Measurements from ENCODE around the gene CTNND2. TPM values are rescaled to one million over a fixed set of nuclear protein-coding genes. Genes with fewer than 3 reads are reported as not detected.

Gene CTNND2
- total and polyA plus RNA-seq, 2 donors (not counting 1 experiment from before 2014, with no cell fraction given) = not detected

DNA sequence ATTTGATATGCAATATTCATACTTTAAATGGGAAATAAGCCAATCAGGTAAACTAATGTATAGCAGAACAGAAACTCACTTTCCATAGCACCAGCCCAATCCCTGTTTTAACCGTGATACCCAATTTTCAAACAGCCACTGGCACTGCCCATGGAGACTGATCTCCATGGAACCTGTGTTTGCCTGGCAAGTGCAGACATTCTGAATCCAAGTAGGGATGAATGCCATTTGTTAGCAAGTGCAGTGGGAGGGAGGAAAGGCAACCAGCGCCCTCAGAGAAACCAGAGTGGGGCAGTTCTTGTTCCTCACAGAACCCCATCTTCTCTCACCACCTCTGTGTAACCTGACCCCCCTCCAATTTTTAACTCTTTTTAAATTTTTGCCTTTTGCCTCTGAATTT is 229.1 kb downstream of the CTNND2 start:
- Histone ChIP-seq H3K79me2 (ENCODE audit: control insufficient read depth, insufficient read depth, low read length) (no peaks in the 10 kb centered on the region), H3K9me3 (ENCODE audit: control extremely low read depth in 1 of 3, control insufficient read depth in 2 of 3, insufficient read depth in 1 of 3, low read length in 2 of 3) (peaks cover 0 to 5% (median 0%) of the 10 kb centered on the region in 3 donors), H3K27ac (ENCODE audit: low read length in 2 of 2) (no peak overlapping the region), H3K9ac (ENCODE audit: low read length) (no peak overlapping the region), H3K36me3 (replicated peaks in 1 of 2; ENCODE audit: control extremely low read depth in 1 of 2, control insufficient read depth in 1 of 2, extremely low read depth in 1 of 2, insufficient read depth in 2 of 2, low read length in 1 of 2) (no peaks in the 10 kb centered on the region), H4K20me1 (ENCODE audit: control insufficient read depth, insufficient read depth, low read length, poor library complexity, severe bottlenecking) (no peaks in the 10 kb centered on the region), H3K27me3 (replicated peaks in 1 of 4; ENCODE audit: control extremely low read depth in 1 of 4, control insufficient read depth in 3 of 4, insufficient read depth in 4 of 4, low read length in 3 of 4) (no peaks in the 10 kb centered on the region), H3K4me2 (replicated peaks; ENCODE audit: low read depth, low read length, poor library complexity, severe bottlenecking) (no peak overlapping the region), H2AFZ (ENCODE audit: insufficient read depth, low read depth, low read length, poor library complexity, severe bottlenecking) (no peak overlapping the region), H3K4me1 (ENCODE audit: control insufficient read depth in 2 of 2, insufficient read depth in 2 of 2, low read length in 2 of 2) (no peaks in the 10 kb centered on the region), H3K4me3 (ENCODE audit: control extremely low read depth in 1 of 5, extremely low read depth in 1 of 5, insufficient read depth in 1 of 5, low read depth in 2 of 5, low read length in 4 of 5) (no peak overlapping the region)
- CTCF ChIA-PET = no interaction called here
- TF ChIP-seq, protein P1, sequence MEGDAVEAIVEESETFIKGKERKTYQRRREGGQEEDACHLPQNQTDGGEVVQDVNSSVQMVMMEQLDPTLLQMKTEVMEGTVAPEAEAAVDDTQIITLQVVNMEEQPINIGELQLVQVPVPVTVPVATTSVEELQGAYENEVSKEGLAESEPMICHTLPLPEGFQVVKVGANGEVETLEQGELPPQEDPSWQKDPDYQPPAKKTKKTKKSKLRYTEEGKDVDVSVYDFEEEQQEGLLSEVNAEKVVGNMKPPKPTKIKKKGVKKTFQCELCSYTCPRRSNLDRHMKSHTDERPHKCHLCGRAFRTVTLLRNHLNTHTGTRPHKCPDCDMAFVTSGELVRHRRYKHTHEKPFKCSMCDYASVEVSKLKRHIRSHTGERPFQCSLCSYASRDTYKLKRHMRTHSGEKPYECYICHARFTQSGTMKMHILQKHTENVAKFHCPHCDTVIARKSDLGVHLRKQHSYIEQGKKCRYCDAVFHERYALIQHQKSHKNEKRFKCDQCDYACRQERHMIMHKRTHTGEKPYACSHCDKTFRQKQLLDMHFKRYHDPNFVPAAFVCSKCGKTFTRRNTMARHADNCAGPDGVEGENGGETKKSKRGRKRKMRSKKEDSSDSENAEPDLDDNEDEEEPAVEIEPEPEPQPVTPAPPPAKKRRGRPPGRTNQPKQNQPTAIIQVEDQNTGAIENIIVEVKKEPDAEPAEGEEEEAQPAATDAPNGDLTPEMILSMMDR (IDR thresholded peaks at IDR 0.05) = no peak
- no peak for TF ChIP-seq EZH2 (IDR thresholded peaks at IDR 0.05; ENCODE audit: borderline replicate concordance, insufficient read depth, low read depth, low read length, poor library complexity, severe bottlenecking)
- no peaks in the 10 kb centered on the region for H3K27me3 Mint-ChIP-seq
- WGBS (ENCODE audit: insufficient coverage) = no CpG with 5 or more reads among the region's 2 CpGs
- H3K9me3 Mint-ChIP-seq (ENCODE audit: insufficient read depth) = no peaks in the 10 kb centered on the region
- H3K4me3 Mint-ChIP-seq = no peak overlapping the region
- no peak overlapping the region for H3K27ac Mint-ChIP-seq
- DNase-seq (no peak), ATAC-seq (ENCODE audit: low read depth) (no peak)
- POLR2A ChIA-PET = no interaction called here
- H3K4me1 Mint-ChIP-seq = no peaks in the 10 kb centered on the region
- intact Hi-C loops (cut with micrococcal nuclease) = no loop called here

DNA sequence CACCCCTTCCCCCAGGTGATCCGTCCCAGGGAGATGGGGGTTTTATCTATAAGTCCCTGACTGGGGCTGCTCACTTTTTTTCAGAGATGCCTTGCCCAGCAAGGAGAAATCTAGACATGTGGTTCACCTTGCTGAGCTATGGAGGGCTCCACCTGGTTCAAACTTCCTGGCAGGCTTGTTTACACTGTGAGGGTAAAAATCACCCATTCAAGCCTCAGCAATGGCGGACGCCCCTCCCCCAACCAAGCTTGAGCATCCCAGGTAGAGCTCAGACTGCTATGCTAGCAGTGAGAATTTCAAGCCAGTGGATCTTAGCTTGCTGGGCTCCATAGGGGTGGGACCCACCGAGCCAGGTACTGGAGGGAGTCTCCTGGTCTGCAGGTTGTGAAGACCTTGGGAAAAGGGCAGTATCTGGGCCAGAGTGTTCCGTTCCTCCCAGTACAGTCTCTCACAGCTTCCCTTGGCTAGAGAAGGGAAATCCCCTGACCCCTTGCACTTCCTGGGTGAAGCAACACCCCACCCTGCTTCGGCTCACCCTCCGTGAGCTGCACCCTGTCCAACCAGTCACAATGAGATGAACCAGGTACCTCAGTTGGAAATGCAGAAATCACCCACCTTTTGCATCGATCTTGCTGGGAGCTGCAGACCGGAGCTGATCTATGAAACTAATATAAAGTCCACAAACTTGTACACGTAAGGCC is 231.7 kb downstream of the CTNND2 start:
- POLR2A ChIA-PET = no interaction called here
- DNase-seq (no peak), ATAC-seq (ENCODE audit: low read depth) (no peak)
- no peaks in the 10 kb centered on the region for H3K4me1 ChIP-seq (ENCODE audit: control insufficient read depth in 2 of 2, insufficient read depth in 2 of 2, low read length in 2 of 2)
- no peak overlapping the region for H3K4me3 ChIP-seq (ENCODE audit: control extremely low read depth in 1 of 5, extremely low read depth in 1 of 5, insufficient read depth in 1 of 5, low read depth in 2 of 5, low read length in 4 of 5)
- no peak overlapping the region for H3K27ac ChIP-seq (ENCODE audit: low read length in 2 of 2)
- H3K9ac ChIP-seq (ENCODE audit: low read length) = no peak overlapping the region
- H4K20me1 ChIP-seq (ENCODE audit: control insufficient read depth, insufficient read depth, low read length, poor library complexity, severe bottlenecking) = no peaks in the 10 kb centered on the region
- CTCF ChIA-PET = no interaction called here
- Mint-ChIP-seq H3K9me3 (ENCODE audit: insufficient read depth) (no peaks in the 10 kb centered on the region), H3K4me3 (no peak overlapping the region), H3K27me3 (no peaks in the 10 kb centered on the region), H3K27ac (no peak overlapping the region), H3K4me1 (no peaks in the 10 kb centered on the region)
- H3K36me3 ChIP-seq (replicated peaks in 1 of 2; ENCODE audit: control extremely low read depth in 1 of 2, control insufficient read depth in 1 of 2, extremely low read depth in 1 of 2, insufficient read depth in 2 of 2, low read length in 1 of 2) = no peaks in the 10 kb centered on the region
- peaks cover 0 to 5% (median 0%) of the 10 kb centered on the region in 3 donors for H3K9me3 ChIP-seq (ENCODE audit: control extremely low read depth in 1 of 3, control insufficient read depth in 2 of 3, insufficient read depth in 1 of 3, low read length in 2 of 3)
- 84% methylated on average over 6 of the region's 10 CpGs for WGBS (ENCODE audit: insufficient coverage)
- no peak overlapping the region for H2AFZ ChIP-seq (ENCODE audit: insufficient read depth, low read depth, low read length, poor library complexity, severe bottlenecking)
- no peak for TF ChIP-seq EZH2 (IDR thresholded peaks at IDR 0.05; ENCODE audit: borderline replicate concordance, insufficient read depth, low read depth, low read length, poor library complexity, severe bottlenecking)
- TF ChIP-seq, protein P1 (IDR thresholded peaks at IDR 0.05) = no peak
- H3K27me3 ChIP-seq (replicated peaks in 1 of 4; ENCODE audit: control extremely low read depth in 1 of 4, control insufficient read depth in 3 of 4, insufficient read depth in 4 of 4, low read length in 3 of 4) = no peaks in the 10 kb centered on the region
- intact Hi-C loops (cut with micrococcal nuclease) = no loop called here
- no peak overlapping the region for H3K4me2 ChIP-seq (replicated peaks; ENCODE audit: low read depth, low read length, poor library complexity, severe bottlenecking)
- no peaks in the 10 kb centered on the region for H3K79me2 ChIP-seq (ENCODE audit: control insufficient read depth, insufficient read depth, low read length)
